Activated B cell treated with CpG ODN at 0.5 μM for 24 hours (primary cell): ENCODE data around the gene CMTM5. TPM values are rescaled to one million over a fixed set of nuclear protein-coding genes. Genes with fewer than 3 reads are reported as not detected.

Experiments used
- ATAC-seq: fragments of 200-7000 bp; cut with Tn5 transposase; one replicate; pipeline ENCODE4 v1.10.0; 2021; ENCODE audit warnings: low read depth, mild to moderate bottlenecking, moderate library complexity
- CTCF ChIA-PET: fragments of 350-600 bp; sonication (Branson Sonifier 250); formaldehyde crosslinking; loops from one replicate; lab custom pipeline; 2021; ENCODE audit warnings: antibody characterized with exemption; lab: Charles Lee
- POLR2A ChIA-PET: fragments of 350-600 bp; sonication (Branson Sonifier 250); formaldehyde crosslinking; loops from one replicate; lab custom pipeline; 2021; ENCODE audit warnings: antibody characterized with exemption; lab: Charles Lee
- DNase-seq: peaks from one replicate; pipeline ENCODE4 v3.0.0; 2022
- H3K27ac Mint-ChIP-seq: one replicate; pipeline ENCODE4 v1.8.0; 2020; ENCODE audit warnings: mixed read lengths
- H3K27me3 Mint-ChIP-seq: one replicate; pipeline ENCODE4 v1.8.0; 2021; ENCODE audit warnings: mixed read lengths
- H3K36me3 Mint-ChIP-seq: one replicate; pipeline ENCODE4 v1.8.0; 2021; ENCODE audit warnings: low read depth, mixed read lengths
- H3K4me1 Mint-ChIP-seq: one replicate; pipeline ENCODE4 v1.8.0; 2021; ENCODE audit warnings: mixed read lengths
- H3K4me3 Mint-ChIP-seq: one replicate; pipeline ENCODE4 v1.8.0; 2020; ENCODE audit warnings: mild to moderate bottlenecking, mixed read lengths
- H3K9me3 Mint-ChIP-seq: one replicate; pipeline ENCODE4 v1.8.0; 2020; ENCODE audit warnings: mixed read lengths
- intact Hi-C: fragments of 100-400 bp; cut with micrococcal nuclease; formaldehyde crosslinking; loops from one replicate; pipeline ENCODE4 v1.15.1; 2024
- total RNA-seq: library from RNA; stranded (reverse); gene quantifications from 2 replicates; pipeline ENCODE4 v1.2.3, GENCODE V29; 2022
- TF ChIP-seq, protein P1 (sequence below): fragments of 200-600 bp; IDR thresholded peaks from one replicate; pipeline ENCODE4 v1.8.0; 2022; ENCODE audit warnings: antibody characterized with exemption, mild to moderate bottlenecking

Gene CMTM5
- total RNA-seq, 1 donor from 2014 or later, result not detected

DNA sequence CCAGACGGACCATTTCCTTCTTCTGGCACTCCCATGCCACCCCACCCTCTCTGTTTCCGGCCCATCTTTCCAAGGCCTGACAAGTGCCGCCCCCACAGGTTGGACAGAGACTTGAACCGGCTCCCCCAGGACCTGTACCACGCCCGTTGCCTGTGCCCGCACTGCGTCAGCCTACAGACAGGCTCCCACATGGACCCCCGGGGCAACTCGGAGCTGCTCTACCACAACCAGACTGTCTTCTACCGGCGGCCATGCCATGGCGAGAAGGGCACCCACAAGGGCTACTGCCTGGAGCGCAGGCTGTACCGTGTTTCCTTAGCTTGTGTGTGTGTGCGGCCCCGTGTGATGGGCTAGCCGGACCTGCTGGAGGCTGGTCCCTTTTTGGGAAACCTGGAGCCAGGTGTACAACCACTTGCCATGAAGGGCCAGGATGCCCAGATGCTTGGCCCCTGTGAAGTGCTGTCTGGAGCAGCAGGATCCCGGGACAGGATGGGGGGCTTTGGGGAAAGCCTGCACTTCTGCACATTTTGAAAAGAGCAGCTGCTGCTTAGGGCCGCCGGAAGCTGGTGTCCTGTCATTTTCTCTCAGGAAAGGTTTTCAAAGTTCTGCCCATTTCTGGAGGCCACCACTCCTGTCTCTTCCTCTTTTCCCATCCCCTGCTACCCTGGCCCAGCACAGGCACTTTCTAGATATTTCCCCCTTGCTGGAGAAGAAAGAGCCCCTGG, 1.2 kb upstream of the CMTM5 start:
- Mint-ChIP-seq H3K9me3 (no peaks in the 10 kb centered on the region), H3K27me3 (peaks cover 5% of the 10 kb centered on the region), H3K4me3 (no peak overlapping the region), H3K4me1 (no peaks in the 10 kb centered on the region), H3K27ac (no peak overlapping the region), H3K36me3 (no peaks in the 10 kb centered on the region)
- CTCF ChIA-PET, result no interaction called here
- DNase-seq (no peak), ATAC-seq (no peak)
- POLR2A ChIA-PET, result no interaction called here
- TF ChIP-seq, protein P1, sequence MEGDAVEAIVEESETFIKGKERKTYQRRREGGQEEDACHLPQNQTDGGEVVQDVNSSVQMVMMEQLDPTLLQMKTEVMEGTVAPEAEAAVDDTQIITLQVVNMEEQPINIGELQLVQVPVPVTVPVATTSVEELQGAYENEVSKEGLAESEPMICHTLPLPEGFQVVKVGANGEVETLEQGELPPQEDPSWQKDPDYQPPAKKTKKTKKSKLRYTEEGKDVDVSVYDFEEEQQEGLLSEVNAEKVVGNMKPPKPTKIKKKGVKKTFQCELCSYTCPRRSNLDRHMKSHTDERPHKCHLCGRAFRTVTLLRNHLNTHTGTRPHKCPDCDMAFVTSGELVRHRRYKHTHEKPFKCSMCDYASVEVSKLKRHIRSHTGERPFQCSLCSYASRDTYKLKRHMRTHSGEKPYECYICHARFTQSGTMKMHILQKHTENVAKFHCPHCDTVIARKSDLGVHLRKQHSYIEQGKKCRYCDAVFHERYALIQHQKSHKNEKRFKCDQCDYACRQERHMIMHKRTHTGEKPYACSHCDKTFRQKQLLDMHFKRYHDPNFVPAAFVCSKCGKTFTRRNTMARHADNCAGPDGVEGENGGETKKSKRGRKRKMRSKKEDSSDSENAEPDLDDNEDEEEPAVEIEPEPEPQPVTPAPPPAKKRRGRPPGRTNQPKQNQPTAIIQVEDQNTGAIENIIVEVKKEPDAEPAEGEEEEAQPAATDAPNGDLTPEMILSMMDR, result no peak
- intact Hi-C loops, result no loop called here

DNA sequence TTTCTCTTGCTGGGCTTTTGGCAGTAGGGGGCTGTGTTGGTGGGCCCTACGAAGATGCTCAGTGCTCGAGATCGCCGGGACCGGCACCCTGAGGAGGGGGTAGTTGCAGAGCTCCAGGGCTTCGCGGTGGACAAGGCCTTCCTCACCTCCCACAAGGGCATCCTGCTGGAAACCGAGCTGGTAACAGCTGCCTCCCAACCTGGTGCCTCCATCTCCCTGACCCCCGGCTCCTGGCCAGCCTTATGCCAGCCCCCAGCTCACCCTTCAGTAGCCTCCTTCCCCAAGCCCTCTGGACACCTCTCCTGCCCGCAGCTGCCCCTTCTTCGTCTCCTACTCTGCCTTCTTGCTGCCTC, 328 bp downstream of the CMTM5 start:
- ATAC-seq, result no peak
- intact Hi-C loops, result no loop called here
- peaks cover 14% of the 10 kb centered on the region for H3K27me3 Mint-ChIP-seq
- H3K9me3 Mint-ChIP-seq, result no peaks in the 10 kb centered on the region
- no peak for DNase-seq
- no peaks in the 10 kb centered on the region for H3K4me1 Mint-ChIP-seq
- no peak overlapping the region for H3K4me3 Mint-ChIP-seq
- ChIA-PET POLR2A (no interaction called here), CTCF (no interaction called here)
- TF ChIP-seq, protein P1, result no peak
- no peaks in the 10 kb centered on the region for H3K36me3 Mint-ChIP-seq
- H3K27ac Mint-ChIP-seq, result no peak overlapping the region

DNA sequence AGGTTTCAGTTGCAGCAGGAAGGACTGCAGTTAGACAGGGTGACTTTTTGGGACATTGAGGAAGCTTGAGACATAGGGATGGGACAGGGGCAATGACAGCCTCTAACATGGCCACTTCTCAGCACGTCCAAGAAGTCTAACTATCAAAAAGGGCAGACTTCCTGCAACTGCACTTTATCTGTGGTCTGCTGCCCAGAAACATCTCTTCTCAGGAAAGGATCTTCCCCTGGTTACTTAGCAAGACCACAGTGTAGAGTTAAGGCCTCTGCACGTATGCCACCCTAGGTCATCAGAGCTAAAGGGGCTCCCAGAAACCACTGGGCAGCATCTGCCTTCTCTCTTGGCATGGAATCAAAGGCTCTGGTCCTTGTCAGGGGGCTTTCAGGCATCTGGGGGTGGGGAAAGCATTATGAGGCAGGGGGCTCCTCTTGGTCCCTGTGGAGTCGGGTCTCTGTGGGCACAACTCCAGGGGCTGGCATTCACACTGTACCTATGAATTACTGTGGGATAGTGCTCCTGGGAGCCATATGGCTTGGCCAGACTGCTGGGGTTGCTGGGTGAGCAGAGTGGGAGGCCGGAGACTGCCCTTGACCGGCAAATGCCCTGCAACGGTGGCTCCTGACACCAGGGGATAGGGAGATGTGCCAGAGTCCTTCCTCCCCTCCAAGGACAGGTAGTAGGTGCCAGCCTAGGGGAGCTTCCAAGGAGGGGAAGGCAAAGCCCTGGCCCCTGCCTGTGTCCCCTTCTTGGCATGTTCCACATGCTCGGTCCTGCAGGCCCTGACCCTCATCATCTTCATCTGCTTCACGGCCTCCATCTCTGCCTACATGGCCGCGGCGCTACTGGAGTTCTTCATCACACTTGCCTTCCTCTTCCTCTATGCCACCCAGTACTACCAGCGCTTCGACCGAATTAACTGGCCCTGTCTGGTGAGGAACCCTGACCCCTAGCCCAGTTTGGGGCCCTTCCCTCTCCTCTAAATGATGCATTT, 1.0 kb downstream of the CMTM5 start:
- Mint-ChIP-seq H3K9me3 (no peaks in the 10 kb centered on the region), H3K27ac (no peak overlapping the region), H3K36me3 (no peaks in the 10 kb centered on the region), H3K4me3 (no peak overlapping the region), H3K27me3 (peaks cover 18% of the 10 kb centered on the region), H3K4me1 (no peaks in the 10 kb centered on the region)
- TF ChIP-seq, protein P1, result no peak
- intact Hi-C loops, result no loop called here
- ChIA-PET CTCF (interaction anchor here (2.9 kb wide), 1 partner anchor 257 kb away, joined by 19 read pairs; no protein-coding TSS in a partner anchor), POLR2A (no interaction called here)
- no peak for DNase-seq
- ATAC-seq, result no peak

DNA sequence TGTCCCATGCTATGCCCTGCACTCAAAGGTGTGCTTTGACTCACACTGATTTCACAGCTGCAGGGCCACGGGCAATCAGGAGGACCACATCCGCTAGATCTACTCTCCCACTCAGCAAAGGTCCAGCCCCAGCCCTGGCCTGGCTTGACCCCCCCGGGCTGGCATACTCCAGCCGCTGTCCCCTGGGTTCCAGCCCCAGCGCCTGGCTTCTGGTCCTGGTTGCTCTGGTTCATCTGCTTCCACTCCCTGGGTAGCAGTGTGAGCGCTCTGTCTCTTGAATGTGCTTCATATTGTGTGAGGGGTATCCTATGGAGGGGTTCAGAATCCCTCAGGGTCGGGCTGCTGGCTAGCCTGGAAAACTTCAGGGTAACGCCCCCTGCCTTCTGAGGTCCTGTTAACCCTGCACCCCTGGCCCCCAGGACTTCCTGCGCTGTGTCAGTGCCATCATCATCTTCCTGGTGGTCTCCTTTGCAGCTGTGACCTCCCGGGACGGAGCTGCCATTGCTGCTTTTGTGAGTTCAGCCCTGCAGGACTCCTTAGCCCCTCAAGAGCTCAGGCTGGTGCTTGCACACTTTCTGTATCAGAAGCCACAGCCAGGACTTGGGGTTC, 1.9 kb downstream of the CMTM5 start:
- no peaks in the 10 kb centered on the region for H3K4me1 Mint-ChIP-seq
- no peak overlapping the region for H3K4me3 Mint-ChIP-seq
- ATAC-seq (no peak), DNase-seq (no peak)
- ChIA-PET CTCF (interaction anchor here (1.0 to 2.9 kb wide), 5 partner anchors 57 to 310 kb away, joined by 4 to 24 read pairs (median 12); no protein-coding TSS in a partner anchor), POLR2A (interaction anchor here (1.4 kb wide), 1 partner anchor 283 kb away, joined by 3 read pairs; the partner anchor contains the start of genes ACIN1 and C14orf119)
- TF ChIP-seq, protein P1, result no peak
- no peaks in the 10 kb centered on the region for H3K9me3 Mint-ChIP-seq
- no peak overlapping the region for H3K27ac Mint-ChIP-seq
- intact Hi-C loops, result no loop called here
- peaks cover 19% of the 10 kb centered on the region for H3K27me3 Mint-ChIP-seq
- H3K36me3 Mint-ChIP-seq, result no peaks in the 10 kb centered on the region
